GM23338 (cell line): ENCODE results near the gene STAT3. TPM values are rescaled to one million over a fixed set of nuclear protein-coding genes. Genes with fewer than 3 reads are reported as not detected.

Experiments used
- ATAC-seq: fragments of 200-7000 bp; cut with Tn5 transposase; 3 replicates; pipeline ENCODE4 v1.9.1; 2020
- DNase-seq: peaks from one replicate; pipeline ENCODE4 v3.0.0-alpha.2; 2015; ENCODE audit warnings: low spot score
- H2AFZ ChIP-seq: fragments of 200-600 bp; sonication (generic); 2 replicates; pipeline ENCODE4 v1.8.0; 2016; ENCODE audit warnings: antibody characterized with exemption, mild to moderate bottlenecking, moderate library complexity
- H3F3A ChIP-seq: fragments of 200-600 bp; sonication (generic); replicated peaks from 2 replicates; pipeline ENCODE4 v1.8.0; 2017; ENCODE audit warnings: antibody characterized with exemption, mixed run types, low read depth
- H3K27ac ChIP-seq: fragments of 200-600 bp; sonication (generic); 2 replicates; pipeline ENCODE4 v1.6.1; 2016; ENCODE audit warnings: low read depth
- H3K27me3 ChIP-seq: fragments of 200-600 bp; sonication (generic); 2 replicates; pipeline ENCODE4 v1.8.0; 2016; ENCODE audit warnings: mild to moderate bottlenecking, mixed run types, moderate library complexity; ENCODE audit not compliant: insufficient read depth
- H3K36me3 ChIP-seq: fragments of 200-600 bp; sonication (generic); 2 replicates; pipeline ENCODE4 v1.8.0; 2016; ENCODE audit warnings: mild to moderate bottlenecking; ENCODE audit not compliant: insufficient read depth
- H3K4me1 ChIP-seq: fragments of 200-600 bp; sonication (generic); 2 replicates; pipeline ENCODE4 v1.8.0; 2016; ENCODE audit warnings: mild to moderate bottlenecking, moderate library complexity; ENCODE audit not compliant: insufficient read depth
- H3K4me2 ChIP-seq: fragments of 200-600 bp; sonication (generic); 2 replicates; pipeline ENCODE4 v1.7.1; 2017; ENCODE audit warnings: mixed run types
- H3K4me3 ChIP-seq: fragments of 200-600 bp; sonication (generic); 2 replicates; pipeline ENCODE4 v1.6.1; 2016; ENCODE audit warnings: mixed run types
- H3K79me2 ChIP-seq: fragments of 200-600 bp; sonication (generic); replicated peaks from 2 replicates; pipeline ENCODE4 v1.8.0; 2017; ENCODE audit warnings: mild to moderate bottlenecking; ENCODE audit not compliant: insufficient read depth
- H3K9me2 ChIP-seq: fragments of 200-600 bp; sonication (generic); 2 replicates; pipeline ENCODE4 v1.8.0; 2017; ENCODE audit not compliant: insufficient read depth
- H4K20me1 ChIP-seq: fragments of 200-600 bp; sonication (generic); replicated peaks from 2 replicates; pipeline ENCODE4 v1.8.0; 2017; ENCODE audit warnings: mild to moderate bottlenecking; ENCODE audit not compliant: insufficient read depth
- H3K27ac Mint-ChIP-seq: 2 replicates; pipeline ENCODE4 v1.8.0; 2020; ENCODE audit warnings: inconsistent platforms, mild to moderate bottlenecking, moderate library complexity, mixed read lengths
- H3K27me3 Mint-ChIP-seq: 3 replicates; pipeline ENCODE4 v1.8.0; 2022; ENCODE audit warnings: low read depth, mild to moderate bottlenecking, moderate library complexity, mixed read lengths, inconsistent platforms; ENCODE audit not compliant: insufficient read depth, poor library complexity
- H3K36me3 Mint-ChIP-seq: 3 replicates; pipeline ENCODE4 v1.8.0; 2021; ENCODE audit warnings: low read depth, mild to moderate bottlenecking, inconsistent platforms, moderate library complexity, mixed read lengths
- H3K4me1 Mint-ChIP-seq: 3 replicates; pipeline ENCODE4 v1.8.0; 2020; ENCODE audit warnings: mild to moderate bottlenecking, inconsistent platforms, mixed read lengths
- H3K4me3 Mint-ChIP-seq: 3 replicates; pipeline ENCODE4 v1.8.0; 2021; ENCODE audit warnings: moderate library complexity, mild to moderate bottlenecking, inconsistent platforms, mixed read lengths
- H3K9me3 Mint-ChIP-seq: 3 replicates; pipeline ENCODE4 v1.8.0; 2020; ENCODE audit warnings: moderate library complexity, mild to moderate bottlenecking, inconsistent platforms, mixed read lengths
- CTCF ChIP-seq, 2 experiments: fragments of 200-600 bp in 1 of 2; sonication (generic) in 1 of 2; conservative IDR thresholded peaks; 2 replicates each; pipeline versions ENCODE4 v1.5.1 to v1.6.1; 2016 to 2017; ENCODE audit warnings: antibody characterized with exemption in 2 of 2, low read depth in 2 of 2, mild to moderate bottlenecking in 2 of 2, moderate library complexity in 1 of 2
- ETS1 ChIP-seq: IDR thresholded peaks from 2 replicates; pipeline ENCODE4 v1.6.1; 2016; ENCODE audit warnings: antibody characterized with exemption
- EZH2 ChIP-seq: fragments of 200-600 bp; sonication (generic); IDR thresholded peaks from one replicate; pipeline ENCODE4 v1.8.0; 2017; ENCODE audit warnings: antibody characterized with exemption, mild to moderate bottlenecking, low read depth; ENCODE audit not compliant: unreplicated experiment
- JUNB ChIP-seq: IDR thresholded peaks from one replicate; pipeline ENCODE4 v1.6.1; 2016; ENCODE audit warnings: antibody characterized with exemption; ENCODE audit not compliant: unreplicated experiment
- POLR2AphosphoS5 ChIP-seq: IDR thresholded peaks from 2 replicates; pipeline ENCODE4 v1.6.1; 2016; ENCODE audit warnings: antibody characterized with exemption, low read depth
- REST ChIP-seq: IDR thresholded peaks from one replicate; pipeline ENCODE4 v1.6.1; 2018; ENCODE audit warnings: antibody characterized with exemption; ENCODE audit not compliant: unreplicated experiment
- STAT1 ChIP-seq: IDR thresholded peaks from one replicate; pipeline ENCODE4 v1.6.1; 2016; ENCODE audit warnings: antibody characterized with exemption; ENCODE audit not compliant: unreplicated experiment
- ZNF331 ChIP-seq: fragments of 250-450 bp; sonication (Bioruptor Pico); IDR thresholded peaks from 2 replicates; pipeline ENCODE4 v1.5.0; 2020; ENCODE audit warnings: low read depth, mild to moderate bottlenecking, moderate library complexity
- polyA plus RNA-seq: library from polyadenylated mRNA; unstranded; fragments of >200 nt; fragmentation: Nextera tagmentation; extraction: Ambion mirVana; gene quantifications from 2 replicates; pipeline ENCODE4 v1.2.1, GENCODE V29; 2016
- total RNA-seq: library from RNA; depleted of rRNA; stranded (reverse); fragments of >200 nt; shearing (Covaris generic); gene quantifications from 2 replicates; pipeline ENCODE4 v1.2.3, GENCODE V29; 2014

Gene STAT3
- total and polyA plus RNA-seq, 2 experiments from 2014 or later: 49.5 to 78.0 TPM

- H3K36me3 ChIP-seq: no peaks in the 10 kb centered on the region
- no peaks in the 10 kb centered on the region for H3K9me2 ChIP-seq
- no peak for TF ChIP-seq ETS1
- TF ChIP-seq CTCF (conservative IDR thresholded peaks at IDR 0.05; ENCODE audit: low read depth in 2 of 2): no peak
- TF ChIP-seq ZNF331: no peak
- no peak for TF ChIP-seq JUNB
- no peak for TF ChIP-seq EZH2
- no peak for TF ChIP-seq REST
- TF ChIP-seq STAT1: no peak
- no peak for TF ChIP-seq POLR2AphosphoS5
- peak overlapping the region; percentile 71; the same call in 2 of the 3 replicates for H3K4me3 Mint-ChIP-seq
- peak overlapping the region; percentile 91 for H2AFZ ChIP-seq
- ATAC-seq (no peak), DNase-seq (no peak)
- no peak overlapping the region for H3K27ac ChIP-seq
- H3K4me1 ChIP-seq: peaks cover 13% of the 10 kb centered on the region
- peak overlapping the region; percentile 85 for H3K4me2 ChIP-seq
- no peaks in the 10 kb centered on the region for H4K20me1 ChIP-seq
- no peaks in the 10 kb centered on the region for H3K36me3 Mint-ChIP-seq
- no peaks in the 10 kb centered on the region for H3K9me3 Mint-ChIP-seq
- no peak overlapping the region for H3K4me3 ChIP-seq
- peaks cover 26% of the 10 kb centered on the region for H3K4me1 Mint-ChIP-seq
- peaks cover 9% of the 10 kb centered on the region; the same call in 1 of the 2 replicates for H3F3A ChIP-seq
- H3K27me3 ChIP-seq: peaks cover 42% of the 10 kb centered on the region
- H3K27me3 Mint-ChIP-seq: peaks cover 36% of the 10 kb centered on the region
- no peaks in the 10 kb centered on the region for H3K79me2 ChIP-seq
- H3K27ac Mint-ChIP-seq: no peak overlapping the region
Measured at GRCh38 chr17:42286411-42287221, 101.6 kb downstream of the STAT3 start.
